Spleen (tissue), 11 donors: ENCODE measurements around the gene DNAH12. TPM values are rescaled to one million over a fixed set of nuclear protein-coding genes. Genes with fewer than 3 reads are reported as not detected.
"Not testable (repeated sequence)": the region's sequence is repeated elsewhere in the genome, so short reads cannot be mapped to it uniquely, and the experiment has no call there.

Experiments
- DNase-seq: peaks from one replicate; pipeline ENCODE4 v3.0.0-alpha.2; 2020
- H3K27ac ChIP-seq, 8 donors: fragments of 200-600 bp; sonication (generic) in 7 of 8; 1 replicate in 4 of 8; 2 replicates in 4 of 8; pipeline versions ENCODE4 v1.5.0 to v1.8.0; 2016 to 2021; ENCODE audit warnings: inconsistent platforms in 4 of 8, mild to moderate bottlenecking in 4 of 8, moderate library complexity in 1 of 8
- H3K27me3 ChIP-seq, 7 donors: fragments of 200-600 bp; sonication (generic) in 6 of 7; replicated peaks in 1 of 7; 1 replicate in 4 of 7; 2 replicates in 3 of 7; pipeline versions ENCODE4 v1.5.0 to v1.8.0; 2016 to 2021; ENCODE audit warnings: inconsistent platforms in 3 of 7, mild to moderate bottlenecking in 1 of 7
- H3K36me3 ChIP-seq, 6 donors: fragments of 200-600 bp; sonication (generic) in 5 of 6; 1 replicate in 4 of 6; 2 replicates in 2 of 6; pipeline versions ENCODE4 v1.5.0 to v1.8.0; 2016 to 2021; ENCODE audit warnings: inconsistent platforms in 2 of 6
- H3K4me1 ChIP-seq, 6 donors: fragments of 200-600 bp; sonication (generic) in 5 of 6; 1 replicate in 3 of 6; 2 replicates in 3 of 6; pipeline versions ENCODE4 v1.5.0 to v1.8.0; 2016 to 2021; ENCODE audit warnings: inconsistent platforms in 3 of 6
- H3K4me3 ChIP-seq, 8 donors: fragments of 200-600 bp; sonication (generic) in 7 of 8; 1 replicate in 4 of 8; 2 replicates in 4 of 8; pipeline versions ENCODE4 v1.5.0 to v1.8.0; 2016 to 2021; ENCODE audit warnings: inconsistent platforms in 4 of 8, mild to moderate bottlenecking in 4 of 8, moderate library complexity in 2 of 8
- H3K9me3 ChIP-seq, 8 donors: fragments of 200-600 bp; sonication (generic) in 7 of 8; 1 replicate in 4 of 8; 2 replicates in 4 of 8; pipeline versions ENCODE4 v1.5.0 to v1.8.0; 2016 to 2021; ENCODE audit warnings: inconsistent platforms in 4 of 8
- CTCF ChIP-seq, 11 experiments: fragments of 200-600 bp in 7 of 11; fragments of 450-650 bp in 4 of 11; sonication (generic) in 4 of 11; IDR thresholded peaks in 8 of 11; conservative IDR thresholded peaks in 3 of 11; 1 replicate in 7 of 11; 2 replicates in 4 of 11; pipeline versions ENCODE4 v1.4.0 to v1.8.0; 2016 to 2021; ENCODE audit warnings: antibody characterized with exemption in 11 of 11, inconsistent platforms in 4 of 11, mild to moderate bottlenecking in 1 of 11
- POLR2A ChIP-seq, 3 donors: fragments of 450-650 bp; IDR thresholded peaks; one replicate each; pipeline ENCODE4 v1.5.1; 2017; ENCODE audit warnings: antibody characterized with exemption in 3 of 3, mild to moderate bottlenecking in 1 of 3
- POLR2AphosphoS5 ChIP-seq, 3 donors: sonication (generic); formaldehyde crosslinking; IDR thresholded peaks; one replicate each; pipeline ENCODE4 v1.5.1; 2017; ENCODE audit warnings: antibody characterized with exemption in 3 of 3
- WGBS, 5 donors: extraction: QIAGEN DNeasy Blood & Tissue Kit in 3 of 5; methylation state at CpG; one replicate each; pipeline versions ENCODE4 v1.1.5 to v1.1.7; 2013 to 2018; 5-methylcytosine and 5-hydroxymethylcytosine counted together
- intact Hi-C: fragments of 100-400 bp; cut with DNase I; formaldehyde crosslinking; loops from one replicate; pipeline ENCODE4 v1.15.0; 2023; ENCODE audit warnings: low total_unique reads
- polyA plus RNA-seq, 3 donors: library from polyadenylated mRNA; stranded (reverse); fragments of 200-250 nt; gene quantifications; one replicate each; pipeline ENCODE4 v1.2.1, GENCODE V29; 2013
- total RNA-seq, 7 donors: library from RNA; depleted of rRNA in 3 of 7; stranded (reverse); fragments of >200 nt in 3 of 7; fragmentation: NEBNext Ultra II Directional in 4 of 7; extraction: Animal tissue kit (Norgen Biotek cat#: 25700) in 4 of 7; gene quantifications; one replicate each; pipeline versions ENCODE4 v1.1.0 to v1.2.1, GENCODE V29; 2016 to 2021
- donor health status: healthy with polysubstance abuse.
- donor health status: DM: no; HTN: no; CAD: no; lungs with moderate emphysema.
- donor health status: DM: no; HTN: no; CAD: no.
- donor health status: Bipolar disorder and iron deficiency.
- donor health status: healthy.
- donor health status: DM: no; HTN: no; CAD: no.
- donor health status: DM: yes; HTN: yes; CAD: no.

The DNAH12 gene
- total and polyA plus RNA-seq, 10 donors, result 0.09 to 0.39 (median 0.20) TPM; not detected in 2

GRCh38 chr3:57444469-57444868 lies 99.7 kb downstream of the DNAH12 start:
- no peak for TF ChIP-seq POLR2AphosphoS5 (IDR thresholded peaks at IDR 0.05)
- TF ChIP-seq POLR2A (IDR thresholded peaks at IDR 0.05), result no peak
- no peak for TF ChIP-seq CTCF (IDR thresholded peaks at IDR 0.05 in 8 of 11, conservative IDR thresholded peaks at IDR 0.05 in 3 of 11)
- Histone ChIP-seq H3K4me3 (no peak overlapping the region), H3K4me1 (no peaks in the 10 kb centered on the region), H3K36me3 (no peaks in the 10 kb centered on the region), H3K27ac (no peak overlapping the region), H3K27me3 (no peaks in the 10 kb centered on the region), H3K9me3 (peaks cover 0 to 14% (median 6%) of the 10 kb centered on the region in 8 donors)
- no peak for DNase-seq
- 84 to 93% (median 87%) methylated on average over 5 of the region's 5 CpGs for WGBS, 5 donors
- intact Hi-C loops, result no loop called here

- intact Hi-C loops, H3K27ac ChIP-seq, H3K4me3 ChIP-seq, H3K4me1 ChIP-seq, DNase-seq, H3K36me3 ChIP-seq, H3K27me3 ChIP-seq: not testable (repeated sequence)
- peaks cover 0 to 14% (median 6%) of the 10 kb centered on the region in 8 donors for H3K9me3 ChIP-seq
Measured at GRCh38 chr3:57440144-57440543, 104.0 kb downstream of the DNAH12 start.

- peaks cover 0 to 14% (median 6%) of the 10 kb centered on the region in 8 donors for H3K9me3 ChIP-seq
- H3K27me3 ChIP-seq, DNase-seq, H3K4me1 ChIP-seq, intact Hi-C loops, H3K27ac ChIP-seq, H3K4me3 ChIP-seq, H3K36me3 ChIP-seq: not testable (repeated sequence)
- 44 to 86% (median 75%) methylated on average over 7 of the region's 7 CpGs for WGBS, 5 donors
Measured at GRCh38 chr3:57438460-57438859, 105.7 kb downstream of the DNAH12 start.

- no peak overlapping the region for H3K4me3 ChIP-seq
- H3K27ac ChIP-seq, result no peak overlapping the region
- TF ChIP-seq CTCF (IDR thresholded peaks at IDR 0.05 in 8 of 11, conservative IDR thresholded peaks at IDR 0.05 in 3 of 11) (no peak), POLR2AphosphoS5 (IDR thresholded peaks at IDR 0.05) (no peak), POLR2A (IDR thresholded peaks at IDR 0.05) (no peak)
- no peaks in the 10 kb centered on the region for H3K36me3 ChIP-seq
- H3K27me3 ChIP-seq, result no peaks in the 10 kb centered on the region
- no peaks in the 10 kb centered on the region for H3K4me1 ChIP-seq
- intact Hi-C loops, result no loop called here
- no peak for DNase-seq
- H3K9me3 ChIP-seq, result peaks cover 0 to 14% (median 6%) of the 10 kb centered on the region in 8 donors
- WGBS, 5 donors, result 83 to 97% (median 94%) methylated on average over 1 of the region's 1 CpG
Measured at GRCh38 chr3:57436195-57436761, 107.9 kb downstream of the DNAH12 start.

- no peaks in the 10 kb centered on the region for H3K4me1 ChIP-seq
- no peak for TF ChIP-seq POLR2A (IDR thresholded peaks at IDR 0.05)
- TF ChIP-seq CTCF (IDR thresholded peaks at IDR 0.05 in 8 of 11, conservative IDR thresholded peaks at IDR 0.05 in 3 of 11), result peak in 1 of 11 experiments; percentile 39
- no peak for TF ChIP-seq POLR2AphosphoS5 (IDR thresholded peaks at IDR 0.05)
- WGBS, 5 donors, result 35 to 61% (median 53%) methylated on average over 4 of the region's 4 CpGs
- H3K36me3 ChIP-seq, result no peaks in the 10 kb centered on the region
- no peak for DNase-seq
- H3K9me3 ChIP-seq, result no peaks in the 10 kb centered on the region
- H3K27ac ChIP-seq, result no peak overlapping the region
- H3K27me3 ChIP-seq, result no peaks in the 10 kb centered on the region
- intact Hi-C loops, result no loop called here
- no peak overlapping the region for H3K4me3 ChIP-seq
Measured at GRCh38 chr3:57434041-57434440, 110.1 kb downstream of the DNAH12 start.
